8988T (cell line): ENCODE results near the gene GVQW3.
"Not testable (repeated sequence)": the region's sequence is repeated elsewhere in the genome, so short reads cannot be mapped to it uniquely, and the experiment has no call there.

Experiments used
- DNase-seq: peaks from one replicate; pipeline ENCODE4 v3.0.0; 2011

Gene GVQW3

DNA sequence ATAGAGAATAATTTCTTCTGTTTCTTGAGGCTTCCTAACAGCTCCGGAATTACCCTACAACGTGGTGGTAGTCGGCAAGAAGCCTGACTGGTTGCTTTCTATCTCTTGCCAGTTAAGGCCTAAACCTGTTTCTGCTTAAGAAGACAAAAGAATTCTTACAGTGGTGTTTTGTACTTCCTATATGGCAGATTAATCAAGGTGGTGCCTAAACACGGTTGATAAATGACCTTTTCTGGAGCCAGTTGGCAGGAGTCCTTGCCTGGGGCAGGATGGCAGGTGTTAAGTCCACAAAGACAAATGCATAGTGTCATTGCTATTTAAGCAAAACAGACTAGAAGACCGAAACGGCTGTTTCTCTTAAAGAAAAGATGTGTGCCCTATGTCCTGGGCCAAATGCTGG is 9.9 kb downstream of the GVQW3 start:
- no peak for DNase-seq

DNA sequence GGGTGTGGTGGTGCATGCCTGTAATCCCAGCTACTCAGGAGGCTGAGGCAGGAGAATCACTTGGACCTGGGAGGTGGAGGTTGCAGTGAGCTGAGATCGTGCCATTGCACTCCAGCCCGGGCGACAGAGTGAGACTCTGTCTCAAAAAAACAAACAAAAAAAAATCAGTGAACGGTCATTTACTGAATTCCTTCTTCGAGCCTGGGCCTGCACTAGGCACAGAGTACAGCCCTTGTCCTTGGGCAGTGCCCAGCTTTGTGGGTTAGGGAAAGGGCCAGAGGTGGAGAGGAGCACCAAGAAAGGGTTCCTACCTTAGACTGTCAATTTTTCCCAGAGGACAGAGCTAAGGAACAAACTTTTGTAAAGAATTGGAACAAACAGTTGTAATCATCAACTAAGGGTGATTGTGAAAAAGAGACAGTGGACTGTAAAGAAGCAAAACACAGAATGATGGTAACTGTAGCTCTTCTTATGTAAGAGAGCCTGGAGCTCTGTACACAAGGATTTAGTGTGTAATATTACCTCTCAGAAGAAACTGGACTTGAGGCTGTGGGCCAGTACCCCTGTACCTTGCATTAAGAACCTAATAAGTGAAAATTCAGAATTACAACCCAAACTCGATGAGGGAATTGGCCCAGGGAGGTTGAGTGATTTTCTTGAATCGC is 10.8 kb downstream of the GVQW3 start:
- DNase-seq = no peak

DNA sequence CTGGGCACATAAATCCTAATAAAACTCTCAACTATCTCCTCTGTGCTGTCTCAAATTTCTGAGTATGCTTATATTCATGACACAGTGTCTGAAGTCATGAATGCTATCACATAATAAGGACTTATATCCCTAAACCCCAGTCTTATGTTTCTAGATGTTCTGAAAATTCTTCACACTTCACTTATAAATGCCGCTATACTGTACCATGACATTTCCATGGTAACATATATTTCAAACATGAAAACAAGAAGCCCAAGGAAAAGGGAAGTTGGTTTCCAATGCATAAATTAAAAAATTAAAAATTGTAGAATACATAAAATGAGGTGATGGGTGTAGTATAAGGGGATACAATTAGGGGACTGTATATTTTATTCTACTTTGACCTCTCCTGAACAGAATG is 11.7 kb downstream of the GVQW3 start:
- DNase-seq = no peak

DNA sequence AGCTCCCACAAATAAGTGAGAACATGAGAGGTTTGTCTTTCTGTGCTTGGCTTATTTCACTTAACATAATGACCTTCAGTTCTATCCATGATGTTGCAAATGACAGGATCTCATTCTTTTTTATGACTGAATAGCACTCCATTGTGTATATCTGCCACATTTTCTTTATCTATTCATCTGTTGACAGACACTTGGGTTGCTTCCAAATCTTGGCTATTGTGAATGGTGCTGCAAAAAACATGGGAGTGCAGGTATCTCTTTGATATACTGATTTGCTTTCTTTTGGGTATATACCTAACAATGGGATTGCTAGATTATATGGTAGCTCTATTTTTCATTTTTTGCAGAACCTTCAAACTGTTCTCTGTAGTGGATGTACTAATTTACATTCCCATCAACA is 13.3 kb downstream of the GVQW3 start:
- DNase-seq = no peak

DNA sequence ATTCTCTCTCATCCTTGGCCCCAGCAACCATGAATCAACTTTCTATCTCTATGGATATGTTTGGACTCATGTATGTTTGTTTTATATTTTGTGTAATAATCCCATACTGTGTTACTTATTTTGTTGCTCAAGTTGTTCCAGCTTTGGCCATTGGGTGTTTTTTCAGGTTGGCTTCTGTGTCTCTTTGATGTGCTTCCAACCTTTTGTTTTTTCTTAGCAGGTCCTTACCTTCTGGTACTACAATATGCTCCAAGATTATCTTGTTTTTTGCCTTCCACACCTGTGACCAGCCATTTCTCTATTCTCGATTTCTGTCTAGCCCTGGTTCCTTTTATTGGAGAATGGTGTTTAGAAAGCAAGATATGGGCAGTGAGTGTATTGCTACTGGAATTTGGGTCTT is 14.2 kb downstream of the GVQW3 start:
- DNase-seq = no peak

DNA sequence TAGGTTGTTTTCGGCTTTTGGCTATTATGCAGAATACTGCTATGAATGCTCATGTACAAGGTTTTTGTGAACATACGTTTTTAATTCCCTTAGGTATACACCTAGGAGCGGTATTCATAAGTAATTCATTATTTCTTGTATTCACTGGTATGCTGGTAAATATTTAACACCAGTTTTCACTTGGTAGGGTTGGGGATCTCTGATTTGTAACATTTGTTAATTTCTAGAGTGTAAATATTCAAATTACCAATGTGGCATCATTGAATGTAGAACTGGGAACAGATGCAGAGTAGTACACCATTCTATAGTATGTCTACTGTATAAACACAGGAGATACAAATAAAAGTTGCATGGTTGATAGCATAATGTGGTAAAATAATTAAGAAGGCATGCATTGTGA is 16.3 kb downstream of the GVQW3 start:
- no peak for DNase-seq

DNA sequence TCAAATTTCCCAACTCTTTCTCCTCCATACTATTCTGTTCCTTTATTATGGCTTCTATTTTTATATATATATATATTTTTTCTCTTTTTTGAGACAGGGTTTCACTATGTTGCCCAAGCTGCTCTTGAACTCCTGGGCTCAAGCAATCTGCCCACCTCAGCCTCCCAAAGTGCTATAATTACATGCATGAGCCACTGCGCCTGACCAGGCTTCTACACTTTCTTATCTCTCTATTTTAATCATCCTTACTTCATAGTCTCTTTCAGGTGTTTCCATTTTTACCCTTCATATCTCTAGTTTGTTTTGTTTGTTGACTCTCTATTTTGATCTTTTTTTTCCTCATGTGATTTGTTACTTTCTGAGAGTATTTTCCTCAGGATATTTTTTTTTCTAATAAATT is 19.8 kb downstream of the GVQW3 start:
- DNase-seq = no peak

DNA sequence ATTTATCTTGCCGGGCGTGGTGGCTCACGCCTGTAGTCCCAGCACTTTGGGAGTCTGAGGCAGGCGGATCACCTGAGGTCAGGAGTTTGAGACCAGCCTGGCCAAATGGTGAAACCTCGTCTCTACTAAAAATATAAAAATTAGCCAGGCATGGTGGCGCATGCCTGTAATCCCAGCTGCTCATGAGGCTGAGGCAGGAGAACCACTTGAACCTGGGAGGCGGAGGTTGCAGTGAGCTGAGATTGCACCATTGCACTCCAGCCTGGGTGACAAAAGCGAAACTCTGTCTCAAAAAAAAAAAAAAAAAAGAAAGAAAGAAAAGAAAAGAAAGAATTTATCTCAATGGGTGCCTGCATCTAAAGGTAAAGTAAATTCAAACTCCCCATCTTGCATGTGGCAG is 20.4 kb downstream of the GVQW3 start:
- not testable (repeated sequence) for DNase-seq

DNA sequence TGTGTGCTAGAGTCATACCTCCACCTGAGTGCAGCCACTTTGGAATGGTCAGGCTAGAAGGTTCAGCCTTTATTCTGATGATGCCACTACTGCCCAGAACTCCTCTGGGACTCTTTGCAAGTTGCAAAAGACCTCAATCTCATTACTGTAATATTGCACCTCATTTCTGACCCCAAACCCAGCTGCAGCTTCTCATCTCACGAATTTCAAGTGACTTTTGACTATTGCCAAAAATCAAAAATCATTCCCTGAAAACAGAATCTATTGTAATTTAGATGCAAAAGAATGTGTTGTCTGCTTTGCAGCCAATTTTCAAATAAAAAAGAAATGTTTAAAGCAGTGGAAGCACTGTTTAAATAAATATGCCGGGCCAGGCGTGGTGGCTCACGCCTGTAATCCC is 25.2 kb downstream of the GVQW3 start:
- DNase-seq = no peak

DNA sequence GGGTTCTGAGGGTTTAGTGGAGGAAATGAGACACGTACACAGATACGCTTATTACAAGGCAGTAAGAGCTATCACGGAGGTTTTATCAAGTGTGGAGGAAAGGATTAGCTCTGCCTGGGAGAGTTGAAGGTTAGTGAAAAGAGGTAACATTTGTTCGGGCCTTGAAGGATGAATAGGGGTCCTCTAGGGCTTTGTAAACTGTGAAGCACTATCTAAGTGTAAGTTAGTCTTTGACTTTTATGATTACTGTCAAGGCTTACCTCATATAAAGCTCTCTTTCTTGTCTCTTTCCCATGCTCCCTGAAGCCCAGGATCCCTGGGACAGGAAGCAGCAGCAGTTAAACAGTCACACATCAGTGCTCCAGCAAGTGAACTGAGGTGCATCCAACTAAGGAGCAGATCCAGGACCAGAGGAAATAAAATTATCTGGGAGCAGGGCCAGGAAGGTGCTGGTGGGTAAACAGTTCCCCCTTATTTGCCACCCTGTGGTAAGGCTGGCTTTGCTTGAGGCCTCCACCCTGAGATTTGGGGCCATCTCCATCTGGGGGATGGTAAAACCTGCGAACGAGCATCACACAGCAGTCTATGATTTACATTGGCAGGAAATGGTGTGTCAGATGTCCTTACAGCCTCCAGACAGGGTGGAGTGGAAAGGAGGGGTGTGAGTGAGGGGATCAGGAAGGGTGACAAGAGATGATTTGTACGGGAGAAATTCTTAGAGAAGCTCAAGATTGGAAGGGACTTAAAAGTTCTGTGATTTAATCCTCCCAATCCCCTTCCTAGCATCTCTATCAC is 27.2 kb downstream of the GVQW3 start:
- no peak for DNase-seq

DNA sequence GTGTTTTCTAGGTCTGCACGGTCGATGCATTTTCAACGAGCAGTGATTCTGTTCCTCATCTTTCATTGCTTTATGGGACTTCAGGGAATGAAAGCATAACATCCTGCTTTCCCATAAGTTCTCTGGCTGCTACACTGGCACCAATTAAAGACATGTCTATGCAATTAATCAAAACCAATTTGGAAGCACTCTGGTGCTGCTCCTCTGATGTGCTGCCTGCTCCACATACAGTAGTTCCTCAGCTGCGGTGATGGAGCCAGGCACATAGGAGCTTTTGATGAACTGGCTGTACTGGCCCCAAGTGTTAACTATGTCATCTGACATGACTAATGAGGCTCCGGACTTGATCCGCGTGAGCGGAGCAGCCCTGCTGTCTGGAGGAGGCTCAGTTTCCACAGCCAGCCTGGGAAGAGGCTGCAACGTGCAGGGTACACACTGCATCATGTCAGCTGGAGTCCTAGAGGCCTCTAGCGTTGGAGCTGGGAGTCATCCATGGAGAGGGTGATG is 29.8 kb downstream of the GVQW3 start:
- DNase-seq = no peak

DNA sequence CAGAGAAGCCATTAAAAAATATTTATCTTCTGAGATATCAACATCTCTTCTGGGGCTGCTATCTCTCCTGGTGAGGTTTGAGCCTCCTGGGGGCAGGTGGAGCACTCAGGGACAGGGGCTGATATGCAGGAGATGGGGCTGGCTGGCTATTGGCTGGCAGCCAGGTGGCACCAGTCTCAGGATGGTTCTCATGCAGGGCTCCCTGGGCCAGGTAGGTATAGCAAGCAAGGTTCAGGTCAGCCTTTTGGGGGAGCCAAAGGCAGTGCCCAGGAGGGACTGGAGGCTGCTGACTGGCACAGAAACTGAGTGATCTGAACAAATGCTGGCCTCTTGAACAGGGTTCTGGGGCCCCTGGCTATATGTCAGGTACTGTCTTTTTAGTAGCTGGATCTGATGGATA is 34.0 kb downstream of the GVQW3 start:
- no peak for DNase-seq

DNA sequence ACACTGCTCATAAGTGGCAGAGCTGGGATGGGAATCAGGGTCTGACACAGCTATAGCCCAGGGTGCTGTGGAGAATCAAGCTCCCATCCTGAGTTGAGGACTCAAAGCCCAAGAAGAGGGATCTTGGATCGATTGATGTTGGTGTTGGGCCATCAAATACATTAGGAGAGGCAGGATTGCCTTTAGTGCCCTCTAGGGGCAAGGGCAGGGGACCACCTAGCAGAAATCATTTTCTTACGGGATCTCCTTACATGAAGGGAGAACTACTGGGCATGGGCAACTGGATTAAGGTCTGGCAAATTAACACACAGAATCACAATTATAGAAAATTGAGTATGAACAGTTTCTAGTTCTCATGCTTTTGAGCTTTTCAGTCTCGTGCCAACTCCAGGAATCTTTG is 38.8 kb downstream of the GVQW3 start:
- peak; percentile 29 for DNase-seq

DNA sequence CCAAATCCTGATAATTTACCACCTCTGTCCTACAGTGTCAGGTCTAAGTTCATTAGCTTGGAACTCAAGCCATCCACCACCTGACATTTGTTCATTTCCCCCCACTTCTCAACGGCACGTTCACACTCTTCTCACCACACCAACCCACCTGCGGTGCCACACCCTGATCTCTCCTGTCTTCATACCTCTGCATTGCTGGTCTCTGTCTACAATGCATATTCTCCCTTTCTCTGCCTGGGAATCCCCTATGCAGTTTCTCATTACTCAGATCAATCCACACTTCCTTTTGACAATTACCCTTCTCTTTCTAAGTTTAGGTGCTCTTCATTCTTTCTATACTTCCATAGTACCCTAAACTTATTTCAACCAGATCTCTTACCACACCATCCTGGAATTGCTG is 43.3 kb downstream of the GVQW3 start:
- no peak for DNase-seq

DNA sequence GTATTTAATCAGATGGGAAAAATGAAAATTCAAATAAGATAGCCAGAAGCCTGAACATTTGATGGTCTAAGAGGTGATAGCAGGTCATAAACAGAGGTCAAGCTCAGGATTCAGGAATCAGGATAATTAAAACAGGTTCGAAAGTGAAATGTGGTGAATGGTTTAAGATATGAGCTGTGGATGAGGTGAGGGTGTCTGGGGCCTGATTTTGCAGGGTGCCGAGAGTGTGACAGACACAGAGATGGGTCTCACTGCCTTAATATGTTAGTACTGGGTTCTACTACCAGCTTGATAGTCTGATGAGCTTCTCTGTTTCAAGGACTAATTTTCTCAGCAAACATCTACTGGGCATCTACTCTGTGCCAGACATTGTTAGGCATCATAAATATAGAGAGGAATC is 43.8 kb downstream of the GVQW3 start:
- DNase-seq = no peak

DNA sequence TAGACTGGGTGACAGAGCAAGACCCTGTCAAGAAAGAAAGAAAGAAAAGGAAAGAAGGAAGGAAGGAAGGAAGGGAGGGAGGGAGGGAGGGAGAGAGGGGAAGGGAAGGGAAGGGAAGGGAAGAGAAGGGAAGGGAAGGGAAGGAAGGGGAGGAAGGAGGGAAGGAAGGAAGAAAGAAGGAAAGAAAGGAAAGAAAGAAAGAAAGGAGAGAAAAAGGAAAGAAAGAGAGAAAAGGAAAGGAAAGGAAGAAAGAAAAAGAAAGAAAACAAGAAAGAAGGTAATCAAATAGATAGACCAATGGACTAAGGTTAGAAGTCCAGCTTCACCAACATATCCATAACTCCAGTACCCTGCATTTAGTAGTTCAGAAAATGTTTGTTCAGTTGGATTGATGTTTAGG is 45.5 kb downstream of the GVQW3 start:
- DNase-seq = no peak

DNA sequence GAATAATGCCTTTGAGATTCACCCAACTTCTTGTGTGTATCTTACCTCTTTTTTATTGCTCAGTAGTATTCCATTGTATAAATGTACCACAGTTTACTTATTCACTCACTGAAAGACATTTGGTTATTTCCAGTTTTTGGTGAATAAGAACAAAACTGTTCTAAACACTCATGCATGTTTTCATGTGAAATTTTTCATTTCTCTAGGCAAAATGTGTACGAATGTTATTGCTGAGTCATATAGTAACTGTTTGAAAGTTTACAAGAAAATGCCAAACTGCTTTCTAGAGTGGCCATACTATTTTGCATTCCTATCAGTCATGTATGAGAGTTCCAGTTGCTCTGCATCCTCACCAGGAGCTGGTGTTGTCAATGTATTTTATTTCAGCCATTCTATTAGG is 54.9 kb downstream of the GVQW3 start:
- DNase-seq = no peak

DNA sequence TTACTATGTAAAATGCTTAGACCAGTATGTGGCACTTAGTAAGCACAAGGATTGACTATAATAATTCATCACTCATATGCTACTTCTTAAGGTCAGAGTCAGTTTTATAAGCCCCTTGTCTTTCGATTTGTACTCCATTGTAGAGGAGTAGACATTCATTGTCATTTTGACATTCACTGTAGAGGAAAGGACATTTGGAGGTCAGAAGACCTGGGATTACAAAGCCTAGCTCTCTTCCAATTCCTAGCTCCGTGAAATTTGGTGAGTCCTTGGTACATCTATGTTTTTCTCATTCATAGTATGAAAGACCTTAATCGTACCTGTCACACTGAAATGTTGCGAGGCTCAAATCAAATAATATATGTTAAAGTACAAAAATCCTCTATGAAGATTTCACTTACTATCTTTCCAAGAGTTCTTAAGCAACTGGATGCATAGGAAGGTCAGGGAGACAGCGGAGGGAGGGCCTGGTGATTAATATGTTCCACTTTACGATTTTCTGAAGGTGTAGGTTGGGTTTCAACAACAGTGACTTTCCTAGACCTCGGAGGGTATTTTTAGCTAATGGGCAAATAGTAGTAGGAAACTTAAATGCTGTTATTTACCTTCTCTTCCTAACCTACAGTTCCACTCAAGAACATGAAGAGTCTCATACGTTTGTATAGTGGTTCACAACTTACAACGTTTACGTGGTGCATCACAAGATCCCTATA is 62.3 kb downstream of the GVQW3 start:
- DNase-seq = no peak

DNA sequence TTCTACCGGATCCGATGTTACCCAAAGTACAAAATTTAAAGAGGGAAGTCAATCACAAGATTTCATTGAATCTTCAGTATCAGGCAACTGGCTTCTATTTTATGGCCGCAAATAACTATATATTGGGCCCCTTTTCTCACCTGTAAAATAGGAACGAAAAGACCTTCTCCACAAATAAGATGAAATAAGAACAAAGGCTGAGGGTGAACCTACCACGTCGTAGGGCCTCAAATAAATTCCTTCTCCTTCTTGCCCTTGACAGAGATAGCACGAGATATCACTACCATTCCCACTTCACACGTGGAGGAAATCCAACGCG is 62.9 kb downstream of the GVQW3 start:
- no peak for DNase-seq

DNA sequence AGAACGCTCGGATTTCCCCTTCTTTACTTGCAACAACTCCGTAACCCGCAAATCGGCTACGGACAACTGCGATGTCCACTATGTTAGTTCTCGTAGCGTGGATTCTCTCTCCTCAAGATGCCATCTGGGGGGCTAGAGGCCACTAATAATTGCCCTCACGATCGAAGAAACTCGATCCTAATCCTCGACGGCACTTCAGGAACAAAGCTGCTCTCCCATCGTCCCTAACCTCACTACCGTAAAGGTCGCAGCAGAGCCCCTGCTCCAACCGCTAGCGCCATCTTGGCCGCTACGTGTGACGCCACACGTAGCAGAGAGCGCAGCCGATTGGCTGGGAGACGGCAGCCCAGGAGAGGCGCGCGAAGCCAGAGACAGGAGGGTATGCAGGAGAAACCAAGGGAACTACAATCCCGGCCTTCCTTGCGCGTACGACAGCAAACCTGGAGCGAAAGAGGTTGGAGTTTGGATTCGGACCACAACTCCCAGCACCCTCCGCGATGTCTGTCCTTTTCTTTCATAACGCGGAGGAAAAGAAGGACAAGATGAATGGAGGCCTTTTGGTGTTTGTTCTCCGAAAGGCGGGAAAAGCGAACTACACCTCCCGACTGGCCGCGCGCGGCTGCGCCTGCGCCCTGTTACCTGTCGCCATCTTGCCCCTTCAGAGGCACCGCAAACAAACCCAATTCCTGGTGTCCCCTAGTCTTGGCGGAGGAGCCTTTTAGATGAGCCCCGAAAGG is 63.4 kb downstream of the GVQW3 start, which contains the start of gene EMSY:
Gene EMSY, plus strand, starts transcription at position 635 of the 737 bp plus-strand sequence. CDS start 1,921 bp downstream, outside the sequence.
- peak; percentile 76 for DNase-seq

DNA sequence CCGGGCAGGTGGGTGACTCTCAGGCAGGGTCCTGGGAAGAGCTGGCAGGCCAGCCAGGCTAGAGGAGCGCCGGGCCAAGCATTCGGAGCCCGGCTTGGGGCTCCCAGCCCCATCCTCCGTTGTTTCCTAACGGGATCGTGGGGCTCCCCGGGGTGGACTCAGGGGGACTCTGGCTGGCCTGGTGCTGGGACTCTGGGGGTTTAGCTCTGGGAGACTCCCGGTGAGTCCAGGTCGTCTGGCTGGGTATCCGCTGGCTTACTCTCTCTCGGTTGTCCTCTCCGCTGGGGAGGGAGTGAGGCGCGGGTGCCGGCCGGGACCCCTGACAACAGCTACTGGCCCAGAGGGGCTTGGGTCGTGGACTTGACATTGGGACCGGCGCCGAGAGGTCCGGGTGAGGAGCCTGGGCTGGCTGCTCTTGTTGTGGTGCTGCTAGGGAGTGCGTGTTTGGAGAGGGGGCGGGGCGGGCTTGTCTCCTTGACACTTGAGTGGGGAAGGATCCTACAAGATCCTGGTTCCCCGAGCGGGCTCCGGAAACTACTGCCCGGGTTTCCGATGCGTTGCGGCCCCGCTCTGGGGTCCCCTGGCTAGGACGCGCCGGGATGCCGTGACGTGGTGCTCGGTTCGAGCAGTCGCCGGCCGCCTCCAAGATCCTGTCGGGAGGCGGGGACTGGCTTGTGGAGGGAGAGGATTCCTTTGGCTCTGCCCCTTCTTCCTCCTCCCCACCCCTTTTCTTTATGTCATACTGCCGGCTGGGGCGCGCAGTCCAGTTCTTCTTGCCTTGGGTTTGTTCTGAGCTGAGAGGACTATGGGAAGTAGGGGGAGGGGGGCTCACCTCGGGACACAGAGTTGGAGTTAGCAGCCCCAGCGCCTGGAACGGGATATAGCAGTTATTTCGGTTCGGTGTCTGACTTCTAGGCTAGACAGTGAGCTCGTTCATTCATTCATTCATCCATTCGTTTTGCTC is 64.3 kb downstream of the GVQW3 start:
- DNase-seq = peak; percentile 48

DNA sequence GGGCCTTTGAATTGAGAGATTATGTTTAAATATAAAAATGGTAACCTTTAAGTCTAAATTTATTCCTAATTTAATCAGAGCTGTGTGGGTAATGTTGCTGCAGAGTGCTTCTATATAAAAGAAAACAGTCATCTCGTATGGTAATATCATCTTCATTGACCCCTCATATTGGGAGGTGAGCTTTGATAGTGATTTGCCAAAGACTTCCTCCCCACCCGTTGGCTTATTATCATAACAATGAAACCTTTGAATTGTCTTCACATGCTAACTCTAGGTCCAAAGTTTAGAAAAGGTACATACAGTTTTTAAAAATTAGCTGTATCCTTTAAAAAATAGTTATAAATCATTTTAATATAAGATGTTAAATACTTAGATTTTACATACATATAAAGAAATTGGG is 67.4 kb downstream of the GVQW3 start:
- DNase-seq = no peak
